Stimulated activated CD8-positive, alpha-beta memory T cell treated with anti-CD3 and anti-CD28 coated beads, Interleukin-15, amount 100 ng/mL, for 1 hour (primary cell): ENCODE measurements around the gene MIDN.
"Not testable (repeated sequence)": the region's sequence is repeated elsewhere in the genome, so short reads cannot be mapped to it uniquely, and the experiment has no call there.

Experiments used
- DNase-seq: peaks from one replicate; pipeline ENCODE4 v3.0.0-alpha.2; 2020; ENCODE audit warnings: low read depth

Gene MIDN

GRCh38 chr19:1246265-1247087 is 1.9 kb upstream of the MIDN start:
- not testable (repeated sequence) for DNase-seq

- DNase-seq = no peak
These were observed 640 bp upstream of the MIDN start for GRCh38 chr19:1247748-1248138.

GRCh38 chr19:1248786-1249297 is 459 bp downstream of the MIDN start:
- peak; percentile 59 for DNase-seq

GRCh38 chr19:1249298-1249989 is 1.1 kb downstream of the MIDN start:
- peak; percentile 78 for DNase-seq

- DNase-seq = no peak
These were observed 1.6 kb downstream of the MIDN start for GRCh38 chr19:1249990-1250436.

- no peak for DNase-seq
These were observed 2.3 kb downstream of the MIDN start for GRCh38 chr19:1250437-1251260.

GRCh38 chr19:1251330-1252220 is 3.2 kb downstream of the MIDN start:
- no peak for DNase-seq

- DNase-seq = no peak
These were observed 3.9 kb downstream of the MIDN start for GRCh38 chr19:1252221-1252820.

- no peak for DNase-seq
These were observed 4.6 kb downstream of the MIDN start for GRCh38 chr19:1252821-1253513.

GRCh38 chr19:1253514-1254080 is 5.2 kb downstream of the MIDN start:
- DNase-seq = no peak

GRCh38 chr19:1254081-1254527 is 5.7 kb downstream of the MIDN start:
- DNase-seq = no peak

GRCh38 chr19:1254530-1255185 is 6.3 kb downstream of the MIDN start:
- no peak for DNase-seq

- no peak for DNase-seq
These were observed 7.1 kb downstream of the MIDN start for GRCh38 chr19:1255186-1256161.

GRCh38 chr19:1256646-1257474 is 8.5 kb downstream of the MIDN start:
- DNase-seq = no peak

- DNase-seq = no peak
These were observed 9.2 kb downstream of the MIDN start for GRCh38 chr19:1257475-1258162.

- no peak for DNase-seq
These were observed 9.7 kb downstream of the MIDN start for GRCh38 chr19:1258163-1258492.
